Measurements from ENCODE around the gene KCNF1. TPM values are rescaled to one million over a fixed set of nuclear protein-coding genes. Genes with fewer than 3 reads are reported as not detected.

KCNF1 gene
- total RNA-seq, 1 experiment from 2014 or later = 3.2 TPM

DNA sequence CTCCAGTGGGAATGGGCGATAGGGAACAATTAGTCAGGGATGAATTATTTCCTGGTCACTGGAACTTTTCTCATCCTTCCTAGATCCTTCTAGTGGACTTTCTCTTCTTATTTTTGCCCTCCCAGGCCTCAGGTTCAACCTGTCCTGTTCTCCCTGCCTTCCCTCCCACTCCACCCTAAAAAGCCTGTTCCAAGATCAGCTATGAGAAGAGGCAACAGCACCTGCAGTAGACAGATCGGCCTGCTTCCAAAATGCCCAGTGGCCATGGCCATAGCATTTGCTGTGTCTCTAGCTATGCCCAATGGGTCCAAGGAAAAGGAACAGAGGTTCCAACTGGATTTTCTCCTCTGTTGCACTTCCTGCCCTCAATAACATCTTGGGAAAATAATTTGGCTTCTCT lies 16.5 kb upstream of the KCNF1 start:
- no peaks in the 10 kb centered on the region for H3K79me2 ChIP-seq (ENCODE audit: insufficient read depth, low read length)
- no peaks in the 10 kb centered on the region for H3K23me2 ChIP-seq (ENCODE audit: insufficient read length, low read depth, low read length, poor library complexity, severe bottlenecking)
- H3K27ac ChIP-seq (ENCODE audit: insufficient read length, low read depth, low read length) = no peak overlapping the region
- no peak overlapping the region for H3T11ph ChIP-seq (ENCODE audit: low read length)
- Mint-ChIP-seq H3K27me3 (ENCODE audit: low read depth) (peaks cover 5% of the 10 kb centered on the region), H3K36me3 (ENCODE audit: insufficient read depth in 1 of 3, low read depth in 3 of 3) (no peaks in the 10 kb centered on the region), H3K4me3 (no peak overlapping the region), H3K4me1 (peaks cover 11 to 19% of the 10 kb centered on the region in 2 experiments), H3K9me3 (no peaks in the 10 kb centered on the region), H3K27ac (no peak overlapping the region)
- H3K18ac ChIP-seq (ENCODE audit: insufficient read length, low read depth, low read length) = no peak overlapping the region
- H4K20me1 ChIP-seq (ENCODE audit: control insufficient read depth, insufficient read depth, insufficient read length) = no peaks in the 10 kb centered on the region
- H2AK5ac ChIP-seq (ENCODE audit: insufficient read length, low read length) = no peak overlapping the region
- H3K79me1 ChIP-seq (ENCODE audit: insufficient read depth, low read depth, low read length, poor library complexity, severe bottlenecking) = no peaks in the 10 kb centered on the region
- H2BK5ac ChIP-seq (ENCODE audit: insufficient read length, low read length) = no peak overlapping the region
- no peak for DNase-seq
- WGBS (ENCODE audit: extremely low coverage, insufficient read length, low lambda C conversion rate) = no CpG with 5 or more reads among the region's 2 CpGs
- no peak overlapping the region for H4K8ac ChIP-seq (replicated peaks; ENCODE audit: insufficient read length, low read depth, low read length)
- no peak overlapping the region for H4K91ac ChIP-seq (ENCODE audit: insufficient read length, low read depth, low read length)
- 0 out of 2 replicates have a peak overlapping the region, but pooled peaks have one; percentile 74 for H2BK15ac ChIP-seq (ENCODE audit: low read depth, low read length)
- H3K9me3 ChIP-seq (ENCODE audit: control insufficient read depth, low read depth, low read length) = no peaks in the 10 kb centered on the region
- H3K14ac ChIP-seq (ENCODE audit: insufficient read depth, low read length) = no peak overlapping the region
- no peak overlapping the region for H3K4ac ChIP-seq (ENCODE audit: low read depth, low read length)
- no peak overlapping the region for H3K23ac ChIP-seq (ENCODE audit: insufficient read length, low read depth, low read length)
- no peaks in the 10 kb centered on the region for H3K4me1 ChIP-seq (ENCODE audit: insufficient read depth, low read length)
- H4K5ac ChIP-seq (ENCODE audit: insufficient read length, low read depth, low read length) = no peak overlapping the region
- H3K27me3 ChIP-seq (ENCODE audit: insufficient read depth, low read length) = no peaks in the 10 kb centered on the region
- no peak overlapping the region for H3K4me2 ChIP-seq (ENCODE audit: insufficient read depth, insufficient read length, low read length)
- TF ChIP-seq, protein P1, sequence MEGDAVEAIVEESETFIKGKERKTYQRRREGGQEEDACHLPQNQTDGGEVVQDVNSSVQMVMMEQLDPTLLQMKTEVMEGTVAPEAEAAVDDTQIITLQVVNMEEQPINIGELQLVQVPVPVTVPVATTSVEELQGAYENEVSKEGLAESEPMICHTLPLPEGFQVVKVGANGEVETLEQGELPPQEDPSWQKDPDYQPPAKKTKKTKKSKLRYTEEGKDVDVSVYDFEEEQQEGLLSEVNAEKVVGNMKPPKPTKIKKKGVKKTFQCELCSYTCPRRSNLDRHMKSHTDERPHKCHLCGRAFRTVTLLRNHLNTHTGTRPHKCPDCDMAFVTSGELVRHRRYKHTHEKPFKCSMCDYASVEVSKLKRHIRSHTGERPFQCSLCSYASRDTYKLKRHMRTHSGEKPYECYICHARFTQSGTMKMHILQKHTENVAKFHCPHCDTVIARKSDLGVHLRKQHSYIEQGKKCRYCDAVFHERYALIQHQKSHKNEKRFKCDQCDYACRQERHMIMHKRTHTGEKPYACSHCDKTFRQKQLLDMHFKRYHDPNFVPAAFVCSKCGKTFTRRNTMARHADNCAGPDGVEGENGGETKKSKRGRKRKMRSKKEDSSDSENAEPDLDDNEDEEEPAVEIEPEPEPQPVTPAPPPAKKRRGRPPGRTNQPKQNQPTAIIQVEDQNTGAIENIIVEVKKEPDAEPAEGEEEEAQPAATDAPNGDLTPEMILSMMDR (conservative IDR thresholded peaks at IDR 0.05) = no peak
- no peak overlapping the region for H2BK20ac ChIP-seq (ENCODE audit: low read depth, low read length, poor library complexity, severe bottlenecking)
- H2BK12ac ChIP-seq (ENCODE audit: insufficient read length, low read depth, low read length) = no peak overlapping the region
- H3K56ac ChIP-seq (ENCODE audit: insufficient read length, low read depth, low read length) = no peak overlapping the region
- H2BK120ac ChIP-seq (ENCODE audit: low read depth, low read length, poor library complexity, severe bottlenecking) = no peak overlapping the region
- no peak overlapping the region for H2AFZ ChIP-seq (ENCODE audit: low read length)
- no peak overlapping the region for H3K9ac ChIP-seq (ENCODE audit: extremely low read depth, insufficient read length, low read length)

All from H9 (cell line).